ENCODE measurements around the gene ATP7A. TPM values are rescaled to one million over a fixed set of nuclear protein-coding genes. Genes with fewer than 3 reads are reported as not detected.
"Not testable (repeated sequence)": the region's sequence is repeated elsewhere in the genome, so short reads cannot be mapped to it uniquely, and the experiment has no call there.

ATP7A gene
- total and polyA plus RNA-seq, 2 experiments from 2014 or later: 3.7 to 13.0 TPM

- H3K79me2 ChIP-seq: no peaks in the 10 kb centered on the region
- H3K4me3 ChIP-seq: no peak overlapping the region
- H3K4me1 ChIP-seq (ENCODE audit: insufficient read depth): no peaks in the 10 kb centered on the region
- H3K36me3 ChIP-seq (replicated peaks; ENCODE audit: insufficient read depth, low read depth): no peaks in the 10 kb centered on the region
- H3K27ac ChIP-seq: no peak overlapping the region
- H4K20me1 ChIP-seq (ENCODE audit: insufficient read depth, poor library complexity, severe bottlenecking): no peaks in the 10 kb centered on the region
- no peak overlapping the region for H3K4me2 ChIP-seq
- H3K27me3 ChIP-seq: no peaks in the 10 kb centered on the region
- no peak overlapping the region for H2AFZ ChIP-seq
- TF ChIP-seq EZH2phosphoT487 (IDR thresholded peaks at IDR 0.05; ENCODE audit: low read depth, severe bottlenecking, unreplicated experiment) (no peak), EZH2 (IDR thresholded peaks at IDR 0.05; ENCODE audit: borderline replicate concordance) (no peak)
- TF ChIP-seq, protein P1, sequence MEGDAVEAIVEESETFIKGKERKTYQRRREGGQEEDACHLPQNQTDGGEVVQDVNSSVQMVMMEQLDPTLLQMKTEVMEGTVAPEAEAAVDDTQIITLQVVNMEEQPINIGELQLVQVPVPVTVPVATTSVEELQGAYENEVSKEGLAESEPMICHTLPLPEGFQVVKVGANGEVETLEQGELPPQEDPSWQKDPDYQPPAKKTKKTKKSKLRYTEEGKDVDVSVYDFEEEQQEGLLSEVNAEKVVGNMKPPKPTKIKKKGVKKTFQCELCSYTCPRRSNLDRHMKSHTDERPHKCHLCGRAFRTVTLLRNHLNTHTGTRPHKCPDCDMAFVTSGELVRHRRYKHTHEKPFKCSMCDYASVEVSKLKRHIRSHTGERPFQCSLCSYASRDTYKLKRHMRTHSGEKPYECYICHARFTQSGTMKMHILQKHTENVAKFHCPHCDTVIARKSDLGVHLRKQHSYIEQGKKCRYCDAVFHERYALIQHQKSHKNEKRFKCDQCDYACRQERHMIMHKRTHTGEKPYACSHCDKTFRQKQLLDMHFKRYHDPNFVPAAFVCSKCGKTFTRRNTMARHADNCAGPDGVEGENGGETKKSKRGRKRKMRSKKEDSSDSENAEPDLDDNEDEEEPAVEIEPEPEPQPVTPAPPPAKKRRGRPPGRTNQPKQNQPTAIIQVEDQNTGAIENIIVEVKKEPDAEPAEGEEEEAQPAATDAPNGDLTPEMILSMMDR (IDR thresholded peaks at IDR 0.05; ENCODE audit: poor library complexity): no peak
- WGBS (ENCODE audit: low lambda C conversion rate, missing lambda C conversion rate): 79% methylated on average over 5 of the region's 5 CpGs
- H3K9me3 ChIP-seq (ENCODE audit: low read depth): no peaks in the 10 kb centered on the region
- DNase-seq (ENCODE audit: low spot score): no peak
- H3K9me2 ChIP-seq (replicated peaks; ENCODE audit: insufficient read depth): no peaks in the 10 kb centered on the region
Observed at GRCh38 chrX:78075787-78076389, 165.4 kb downstream of the ATP7A start.

- not testable (repeated sequence) for H3K36me3 ChIP-seq (replicated peaks; ENCODE audit: insufficient read depth, low read depth); H3K27me3 ChIP-seq; H2AFZ ChIP-seq; H3K4me2 ChIP-seq; DNase-seq (ENCODE audit: low spot score); H3K4me3 ChIP-seq; H3K9me3 ChIP-seq (ENCODE audit: low read depth); H3K4me1 ChIP-seq (ENCODE audit: insufficient read depth); H3K79me2 ChIP-seq; H3K9me2 ChIP-seq (replicated peaks; ENCODE audit: insufficient read depth); H3K27ac ChIP-seq; H4K20me1 ChIP-seq (ENCODE audit: insufficient read depth, poor library complexity, severe bottlenecking)
- 91% methylated on average over 6 of the region's 6 CpGs for WGBS (ENCODE audit: low lambda C conversion rate, missing lambda C conversion rate)
Observed at GRCh38 chrX:78081413-78081812, 170.9 kb downstream of the ATP7A start.

DNA sequence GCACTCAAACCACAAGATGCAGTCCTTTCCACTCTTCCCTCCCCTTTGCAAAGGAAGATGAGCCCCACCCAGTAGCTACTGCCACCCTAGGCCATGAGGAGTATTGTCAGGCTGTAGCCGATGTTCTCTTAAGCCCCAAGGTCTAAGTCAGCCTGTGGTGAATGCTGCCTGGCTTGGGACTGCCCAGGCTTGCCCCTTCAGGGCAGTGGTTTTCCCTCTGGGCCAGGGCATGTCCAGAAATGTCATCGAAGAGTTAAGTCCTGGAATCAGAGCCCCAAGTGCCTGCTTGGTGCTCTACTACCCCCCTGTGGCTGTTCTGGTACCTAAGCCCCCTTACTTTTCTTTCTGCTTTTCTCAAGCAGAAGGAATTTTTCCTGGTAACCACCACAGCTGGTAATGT lies 181.8 kb downstream of the ATP7A start:
- 48% methylated on average over 2 of the region's 2 CpGs for WGBS (ENCODE audit: low lambda C conversion rate, missing lambda C conversion rate)

DNA sequence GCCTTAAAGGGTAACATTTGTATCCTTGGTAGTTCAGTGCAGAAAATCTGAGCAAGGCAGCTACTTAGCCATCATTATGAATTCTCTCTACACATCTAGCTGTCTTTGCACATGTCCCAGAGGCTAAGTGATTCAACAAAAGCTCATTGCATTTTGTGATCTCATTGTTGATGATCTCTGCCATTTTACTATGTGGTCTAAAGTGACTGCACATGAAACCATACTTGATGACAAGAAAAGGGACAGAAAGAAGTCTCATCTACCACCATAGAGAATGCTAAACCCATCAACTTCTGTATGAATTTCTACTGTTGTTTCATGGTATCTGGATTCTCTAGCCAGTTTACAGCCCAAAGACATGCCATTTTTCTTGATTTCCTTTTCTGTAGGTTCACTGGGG lies 187.6 kb downstream of the ATP7A start:
- H3K9me3 ChIP-seq (ENCODE audit: low read depth): no peaks in the 10 kb centered on the region

More for the DNA sequence above, 181.8 kb downstream of the ATP7A start:
- H3K4me1 ChIP-seq (ENCODE audit: insufficient read depth): no peaks in the 10 kb centered on the region
- H3K9me2 ChIP-seq (replicated peaks; ENCODE audit: insufficient read depth): no peaks in the 10 kb centered on the region
- H3K36me3 ChIP-seq (replicated peaks; ENCODE audit: insufficient read depth, low read depth): no peaks in the 10 kb centered on the region
- H3K79me2 ChIP-seq: no peaks in the 10 kb centered on the region
- no peaks in the 10 kb centered on the region for H3K27me3 ChIP-seq
- no peaks in the 10 kb centered on the region for H3K9me3 ChIP-seq (ENCODE audit: low read depth)
- no peak for TF ChIP-seq EZH2phosphoT487 (IDR thresholded peaks at IDR 0.05; ENCODE audit: low read depth, severe bottlenecking, unreplicated experiment)
- no peak for TF ChIP-seq EZH2 (IDR thresholded peaks at IDR 0.05; ENCODE audit: borderline replicate concordance)
- TF ChIP-seq, protein P1 (IDR thresholded peaks at IDR 0.05; ENCODE audit: poor library complexity): no peak
- no peaks in the 10 kb centered on the region for H4K20me1 ChIP-seq (ENCODE audit: insufficient read depth, poor library complexity, severe bottlenecking)
- no peak overlapping the region for H2AFZ ChIP-seq
- H3K4me3 ChIP-seq: no peak overlapping the region
- no peak overlapping the region for H3K27ac ChIP-seq
- no peak overlapping the region for H3K4me2 ChIP-seq
- no peak for DNase-seq (ENCODE audit: low spot score)

More for the DNA sequence above, 187.6 kb downstream of the ATP7A start:
- Histone ChIP-seq H3K27me3 (no peaks in the 10 kb centered on the region), H3K36me3 (replicated peaks; ENCODE audit: insufficient read depth, low read depth) (no peaks in the 10 kb centered on the region), H3K27ac (no peak overlapping the region), H3K4me3 (no peak overlapping the region), H3K4me1 (ENCODE audit: insufficient read depth) (no peaks in the 10 kb centered on the region), H3K4me2 (no peak overlapping the region), H4K20me1 (ENCODE audit: insufficient read depth, poor library complexity, severe bottlenecking) (no peaks in the 10 kb centered on the region), H2AFZ (no peak overlapping the region), H3K9me2 (replicated peaks; ENCODE audit: insufficient read depth) (no peaks in the 10 kb centered on the region), H3K79me2 (no peaks in the 10 kb centered on the region)
- no peak for DNase-seq (ENCODE audit: low spot score)
- TF ChIP-seq EZH2 (IDR thresholded peaks at IDR 0.05; ENCODE audit: borderline replicate concordance) (no peak), EZH2phosphoT487 (IDR thresholded peaks at IDR 0.05; ENCODE audit: low read depth, severe bottlenecking, unreplicated experiment) (no peak)
- TF ChIP-seq, protein P1 (IDR thresholded peaks at IDR 0.05; ENCODE audit: poor library complexity): no peak

Small RNAs within 50 kb of the gene (small RNA-seq; reads per million reads assigned to genes)
- gene RN7SL460P: not detected

Other genes starting within 250 kb of the ATP7A start
- gene ATRX, start 124.5 kb upstream of the ATP7A start, total RNA-seq: 72.1 and 79.9 TPM in 2 replicates
- 41.4 and 66.7 TPM in 2 replicates for gene ATRX, start 124.5 kb upstream of the ATP7A start, polyA plus RNA-seq
- gene MAGT1, start 15.3 kb upstream of the ATP7A start, total RNA-seq: 82.3 and 88.4 TPM in 2 replicates
- gene MAGT1, start 15.3 kb upstream of the ATP7A start, polyA plus RNA-seq: 32.6 and 35.0 TPM in 2 replicates
- 576 and 599 TPM in 2 replicates for gene COX7B, start 11.2 kb upstream of the ATP7A start, total RNA-seq
- 462 and 547 TPM in 2 replicates for gene COX7B, start 11.2 kb upstream of the ATP7A start, polyA plus RNA-seq
- not detected in 2 replicates for gene PGAM4, start 58.9 kb downstream of the ATP7A start, total RNA-seq
- not detected in 2 replicates for gene PGAM4, start 58.9 kb downstream of the ATP7A start, polyA plus RNA-seq
- 236 and 255 TPM in 2 replicates for gene PGK1, start 193.6 kb downstream of the ATP7A start, total RNA-seq
- gene PGK1, start 193.6 kb downstream of the ATP7A start, polyA plus RNA-seq: 279 and 283 TPM in 2 replicates
- 20.0 and 23.0 TPM in 2 replicates for gene TAF9B, start 229.0 kb downstream of the ATP7A start, total RNA-seq
- gene TAF9B, start 229.0 kb downstream of the ATP7A start, polyA plus RNA-seq: 12.0 and 13.5 TPM in 2 replicates

Data from hepatocyte (in vitro differentiated cells).